Measurements from ENCODE around the gene CFD. TPM values are rescaled to one million over a fixed set of nuclear protein-coding genes. Genes with fewer than 3 reads are reported as not detected.
"Not testable (repeated sequence)": the region's sequence is repeated elsewhere in the genome, so short reads cannot be mapped to it uniquely, and the experiment has no call there.

CFD gene
- total RNA-seq, 1 donor from 2014 or later = not detected

- no peak overlapping the region for H3K4me3 Mint-ChIP-seq (ENCODE audit: unreplicated experiment)
- no peak overlapping the region for H3K27ac Mint-ChIP-seq (ENCODE audit: unreplicated experiment)
- TF ChIP-seq CTCF (IDR thresholded peaks at IDR 0.05; ENCODE audit: partially characterized antibody, unreplicated experiment) = no peak
- DNase-seq = no peak
- no peaks in the 10 kb centered on the region for H3K36me3 Mint-ChIP-seq (ENCODE audit: unreplicated experiment)
- peaks cover 13% of the 10 kb centered on the region for H3K9me3 Mint-ChIP-seq (ENCODE audit: unreplicated experiment)
- peaks cover 3% of the 10 kb centered on the region for H3K4me1 Mint-ChIP-seq (ENCODE audit: low read depth, unreplicated experiment)
- peaks cover 7% of the 10 kb centered on the region for H3K27me3 Mint-ChIP-seq (ENCODE audit: unreplicated experiment)
Measured at GRCh38 chr19:888581-889385, 29.3 kb downstream of the CFD start.

- peaks cover 3% of the 10 kb centered on the region for H3K4me1 Mint-ChIP-seq (ENCODE audit: low read depth, unreplicated experiment)
- TF ChIP-seq CTCF (IDR thresholded peaks at IDR 0.05; ENCODE audit: partially characterized antibody, unreplicated experiment) = no peak
- no peak overlapping the region for H3K27ac Mint-ChIP-seq (ENCODE audit: unreplicated experiment)
- H3K9me3 Mint-ChIP-seq (ENCODE audit: unreplicated experiment) = peaks cover 15% of the 10 kb centered on the region
- H3K4me3 Mint-ChIP-seq (ENCODE audit: unreplicated experiment) = no peak overlapping the region
- no peaks in the 10 kb centered on the region for H3K36me3 Mint-ChIP-seq (ENCODE audit: unreplicated experiment)
- DNase-seq = no peak
- H3K27me3 Mint-ChIP-seq (ENCODE audit: unreplicated experiment) = peaks cover 11% of the 10 kb centered on the region
Measured at GRCh38 chr19:889662-890295, 30.3 kb downstream of the CFD start.

GRCh38 chr19:890831-891230 is 31.4 kb downstream of the CFD start:
- TF ChIP-seq CTCF (IDR thresholded peaks at IDR 0.05; ENCODE audit: partially characterized antibody, unreplicated experiment) = no peak
- peak overlapping the region; percentile 52 for H3K4me3 Mint-ChIP-seq (ENCODE audit: unreplicated experiment)
- peaks cover 18% of the 10 kb centered on the region for H3K9me3 Mint-ChIP-seq (ENCODE audit: unreplicated experiment)
- no peaks in the 10 kb centered on the region for H3K36me3 Mint-ChIP-seq (ENCODE audit: unreplicated experiment)
- peak overlapping the region; percentile 43 for H3K27ac Mint-ChIP-seq (ENCODE audit: unreplicated experiment)
- H3K4me1 Mint-ChIP-seq (ENCODE audit: low read depth, unreplicated experiment) = peaks cover 3% of the 10 kb centered on the region
- DNase-seq = no peak
- peaks cover 11% of the 10 kb centered on the region for H3K27me3 Mint-ChIP-seq (ENCODE audit: unreplicated experiment)

DNA sequence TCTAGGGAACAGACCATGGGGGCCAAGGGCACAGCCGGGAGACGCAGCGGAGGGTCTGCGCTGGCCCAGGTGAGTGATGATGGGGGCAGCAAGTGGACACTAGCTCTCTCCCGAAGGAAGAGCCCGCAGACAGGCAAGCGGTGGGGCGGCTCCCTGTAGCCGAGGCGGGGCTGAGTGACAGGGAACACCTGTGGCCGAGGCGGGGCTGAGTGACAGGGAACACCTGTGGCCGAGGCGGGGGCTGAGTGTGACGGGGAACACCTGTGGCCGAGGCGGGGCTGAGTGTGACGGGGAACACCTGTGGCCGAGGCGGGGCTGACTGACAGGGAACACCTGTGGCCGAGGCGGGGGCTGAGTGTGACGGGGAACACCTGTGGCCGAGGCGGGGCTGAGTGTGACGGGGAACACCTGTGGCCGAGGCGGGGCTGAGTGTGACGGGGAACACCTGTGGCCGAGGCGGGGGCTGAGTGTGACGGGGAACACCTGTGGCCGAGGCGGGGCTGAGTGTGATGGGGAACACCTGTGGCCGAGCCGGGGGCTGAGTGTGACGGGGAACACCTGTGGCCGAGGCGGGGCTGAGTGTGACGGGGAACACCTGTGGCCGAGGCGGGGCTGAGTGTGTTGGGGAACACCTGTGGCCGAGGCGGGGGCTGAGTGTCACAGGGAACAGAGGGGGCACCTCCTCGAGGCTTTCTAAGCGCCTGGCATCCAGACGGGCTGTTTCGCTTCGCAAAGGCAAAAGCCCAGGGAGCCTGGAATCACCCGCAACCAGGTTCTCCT is 32.1 kb downstream of the CFD start:
- H3K36me3 Mint-ChIP-seq (ENCODE audit: unreplicated experiment); DNase-seq; H3K4me1 Mint-ChIP-seq (ENCODE audit: low read depth, unreplicated experiment); H3K27ac Mint-ChIP-seq (ENCODE audit: unreplicated experiment): not testable (repeated sequence)
- peaks cover 11% of the 10 kb centered on the region for H3K27me3 Mint-ChIP-seq (ENCODE audit: unreplicated experiment)
- peak overlapping the region; percentile 82 for H3K4me3 Mint-ChIP-seq (ENCODE audit: unreplicated experiment)
- H3K9me3 Mint-ChIP-seq (ENCODE audit: unreplicated experiment) = peaks cover 18% of the 10 kb centered on the region

GRCh38 chr19:892243-892893 is 32.9 kb downstream of the CFD start:
- H3K27ac Mint-ChIP-seq (ENCODE audit: unreplicated experiment) = peak overlapping the region; percentile 12
- H3K4me3 Mint-ChIP-seq (ENCODE audit: unreplicated experiment) = peak overlapping the region; percentile 82
- H3K4me1 Mint-ChIP-seq (ENCODE audit: low read depth, unreplicated experiment) = peaks cover 3% of the 10 kb centered on the region
- H3K9me3 Mint-ChIP-seq (ENCODE audit: unreplicated experiment) = peaks cover 19% of the 10 kb centered on the region
- peak; percentile 55 for DNase-seq
- no peaks in the 10 kb centered on the region for H3K36me3 Mint-ChIP-seq (ENCODE audit: unreplicated experiment)
- TF ChIP-seq CTCF (IDR thresholded peaks at IDR 0.05; ENCODE audit: partially characterized antibody, unreplicated experiment) = no peak
- H3K27me3 Mint-ChIP-seq (ENCODE audit: unreplicated experiment) = peaks cover 13% of the 10 kb centered on the region

Data from glutamatergic neuron (in vitro differentiated cells).